ENCODE results near the gene CRHBP.

The CRHBP gene

DNA sequence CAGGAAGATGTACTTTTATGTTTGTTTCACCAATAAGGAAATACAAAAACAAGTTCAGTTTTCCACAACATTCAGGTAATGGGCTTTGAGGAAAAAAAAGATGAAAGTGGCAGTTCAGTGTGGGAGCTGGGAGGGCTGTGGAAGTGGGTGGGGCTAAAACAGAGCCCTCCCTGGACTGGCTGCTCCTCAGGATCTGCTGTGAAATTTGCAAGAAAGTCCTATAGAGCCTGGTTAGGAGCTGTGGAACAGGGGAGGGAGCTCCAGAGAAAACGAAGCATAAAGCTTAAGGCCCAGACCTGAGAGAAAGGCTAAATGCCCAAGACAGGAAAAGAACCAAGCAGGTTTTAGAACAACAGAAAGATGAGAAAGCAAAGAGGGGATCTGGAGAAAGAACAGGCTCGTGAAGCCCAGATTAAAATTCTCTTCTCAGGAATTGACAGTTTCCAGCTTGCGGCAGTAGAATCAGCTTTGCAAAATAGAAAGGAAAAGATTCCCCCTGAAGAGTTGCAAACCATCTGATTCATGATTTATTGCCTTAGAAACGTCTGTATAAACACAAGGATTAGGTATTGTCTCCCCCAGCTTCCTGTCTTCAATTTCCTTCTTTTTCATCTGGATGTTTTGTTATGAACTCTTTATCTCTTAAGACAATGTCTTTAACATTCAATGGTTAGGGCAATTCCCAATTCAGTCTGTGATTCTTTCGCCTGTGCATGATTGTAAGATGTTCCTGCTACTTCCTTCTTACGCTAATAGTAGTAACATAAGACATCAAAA lies 26.3 kb upstream of the CRHBP start:
- TF ChIP-seq POLR2A (IDR thresholded peaks at IDR 0.05; ENCODE audit: extremely low read depth, insufficient read length) (no peak), MYC (IDR thresholded peaks at IDR 0.05; ENCODE audit: low read depth, low read length) (no peak)
- TF ChIP-seq, protein P1, sequence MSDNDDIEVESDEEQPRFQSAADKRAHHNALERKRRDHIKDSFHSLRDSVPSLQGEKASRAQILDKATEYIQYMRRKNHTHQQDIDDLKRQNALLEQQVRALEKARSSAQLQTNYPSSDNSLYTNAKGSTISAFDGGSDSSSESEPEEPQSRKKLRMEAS (IDR thresholded peaks at IDR 0.05; ENCODE audit: low read depth, low read length), result no peak
- TF ChIP-seq, protein P2, sequence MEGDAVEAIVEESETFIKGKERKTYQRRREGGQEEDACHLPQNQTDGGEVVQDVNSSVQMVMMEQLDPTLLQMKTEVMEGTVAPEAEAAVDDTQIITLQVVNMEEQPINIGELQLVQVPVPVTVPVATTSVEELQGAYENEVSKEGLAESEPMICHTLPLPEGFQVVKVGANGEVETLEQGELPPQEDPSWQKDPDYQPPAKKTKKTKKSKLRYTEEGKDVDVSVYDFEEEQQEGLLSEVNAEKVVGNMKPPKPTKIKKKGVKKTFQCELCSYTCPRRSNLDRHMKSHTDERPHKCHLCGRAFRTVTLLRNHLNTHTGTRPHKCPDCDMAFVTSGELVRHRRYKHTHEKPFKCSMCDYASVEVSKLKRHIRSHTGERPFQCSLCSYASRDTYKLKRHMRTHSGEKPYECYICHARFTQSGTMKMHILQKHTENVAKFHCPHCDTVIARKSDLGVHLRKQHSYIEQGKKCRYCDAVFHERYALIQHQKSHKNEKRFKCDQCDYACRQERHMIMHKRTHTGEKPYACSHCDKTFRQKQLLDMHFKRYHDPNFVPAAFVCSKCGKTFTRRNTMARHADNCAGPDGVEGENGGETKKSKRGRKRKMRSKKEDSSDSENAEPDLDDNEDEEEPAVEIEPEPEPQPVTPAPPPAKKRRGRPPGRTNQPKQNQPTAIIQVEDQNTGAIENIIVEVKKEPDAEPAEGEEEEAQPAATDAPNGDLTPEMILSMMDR (IDR thresholded peaks at IDR 0.05; ENCODE audit: low read depth, low read length), result no peak
- DNase-seq (ENCODE audit: low read depth), result no peak
- no peak overlapping the region for H3K4me3 ChIP-seq (ENCODE audit: low read depth, low read length)

DNA sequence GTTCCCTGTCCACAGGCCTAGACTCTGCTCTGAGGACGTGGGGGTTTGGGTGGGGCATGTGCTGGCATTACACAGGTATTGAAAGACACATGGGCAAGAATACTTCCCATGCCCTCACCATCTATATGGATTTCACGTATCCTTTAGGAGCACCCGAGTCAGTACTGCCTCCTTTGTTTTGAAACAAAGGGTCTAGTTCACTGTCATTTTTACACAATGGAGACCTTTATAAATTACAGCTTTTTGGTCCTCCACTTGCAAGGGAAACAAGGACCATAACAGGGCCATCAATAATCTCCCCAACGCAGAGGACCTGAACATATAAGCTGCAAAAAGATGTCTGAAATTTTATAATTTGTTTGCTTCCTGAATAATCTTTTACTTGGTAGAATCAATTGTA lies 24.9 kb upstream of the CRHBP start:
- H3K4me3 ChIP-seq (ENCODE audit: low read depth, low read length), result no peak overlapping the region
- DNase-seq (ENCODE audit: low read depth), result no peak
- TF ChIP-seq POLR2A (IDR thresholded peaks at IDR 0.05; ENCODE audit: extremely low read depth, insufficient read length) (no peak), MYC (IDR thresholded peaks at IDR 0.05; ENCODE audit: low read depth, low read length) (no peak)
- TF ChIP-seq, protein P1 (IDR thresholded peaks at IDR 0.05; ENCODE audit: low read depth, low read length), result no peak
- TF ChIP-seq, protein P2 (IDR thresholded peaks at IDR 0.05; ENCODE audit: low read depth, low read length), result no peak

DNA sequence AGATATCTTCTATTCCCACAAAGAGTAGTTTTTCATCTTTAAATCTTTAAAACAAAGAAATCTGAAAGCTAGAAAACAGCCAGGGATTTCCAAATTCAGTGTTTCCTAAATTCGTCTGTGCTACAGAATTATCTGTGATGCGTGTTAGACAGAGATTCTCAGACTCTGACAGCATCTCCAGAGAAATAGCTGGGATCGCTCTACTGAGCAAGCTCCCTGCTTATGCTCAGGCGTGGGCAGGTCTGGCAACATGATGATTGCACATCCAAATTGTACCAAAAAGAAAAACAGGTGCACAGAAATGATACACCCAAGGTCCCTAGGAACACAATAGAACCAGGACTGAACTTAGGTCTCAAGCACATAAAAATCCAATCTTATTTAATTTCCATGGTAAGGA lies 22.8 kb upstream of the CRHBP start:
- TF ChIP-seq POLR2A (IDR thresholded peaks at IDR 0.05; ENCODE audit: extremely low read depth, insufficient read length), result no peak
- no peak for TF ChIP-seq MYC (IDR thresholded peaks at IDR 0.05; ENCODE audit: low read depth, low read length)
- TF ChIP-seq, protein P2 (IDR thresholded peaks at IDR 0.05; ENCODE audit: low read depth, low read length), result no peak
- TF ChIP-seq, protein P1 (IDR thresholded peaks at IDR 0.05; ENCODE audit: low read depth, low read length), result no peak
- DNase-seq (ENCODE audit: low read depth), result no peak
- no peak overlapping the region for H3K4me3 ChIP-seq (ENCODE audit: low read depth, low read length)

DNA sequence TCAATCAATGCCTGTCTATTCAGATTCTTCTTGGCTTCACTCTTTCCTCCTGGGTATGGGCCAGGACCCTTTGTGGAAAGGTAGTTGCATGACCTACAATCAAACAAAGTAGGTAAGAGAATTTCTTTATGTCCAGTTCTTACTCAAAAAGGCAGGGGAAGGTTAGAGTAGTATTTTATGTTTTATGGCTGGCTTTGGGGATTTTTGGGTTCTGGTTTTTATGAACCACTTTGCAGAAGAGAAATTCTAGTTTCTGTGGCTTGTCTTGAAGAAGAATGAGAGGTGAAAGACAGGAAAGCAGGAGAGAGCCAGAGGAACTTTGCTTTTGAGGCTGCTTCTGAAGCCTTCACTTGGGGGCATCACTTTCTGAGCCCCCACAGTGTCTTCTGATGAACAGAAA lies 14.7 kb upstream of the CRHBP start:
- TF ChIP-seq MYC (IDR thresholded peaks at IDR 0.05; ENCODE audit: low read depth, low read length) (no peak), POLR2A (IDR thresholded peaks at IDR 0.05; ENCODE audit: extremely low read depth, insufficient read length) (no peak)
- TF ChIP-seq, protein P2 (IDR thresholded peaks at IDR 0.05; ENCODE audit: low read depth, low read length), result no peak
- TF ChIP-seq, protein P1 (IDR thresholded peaks at IDR 0.05; ENCODE audit: low read depth, low read length), result no peak

DNA sequence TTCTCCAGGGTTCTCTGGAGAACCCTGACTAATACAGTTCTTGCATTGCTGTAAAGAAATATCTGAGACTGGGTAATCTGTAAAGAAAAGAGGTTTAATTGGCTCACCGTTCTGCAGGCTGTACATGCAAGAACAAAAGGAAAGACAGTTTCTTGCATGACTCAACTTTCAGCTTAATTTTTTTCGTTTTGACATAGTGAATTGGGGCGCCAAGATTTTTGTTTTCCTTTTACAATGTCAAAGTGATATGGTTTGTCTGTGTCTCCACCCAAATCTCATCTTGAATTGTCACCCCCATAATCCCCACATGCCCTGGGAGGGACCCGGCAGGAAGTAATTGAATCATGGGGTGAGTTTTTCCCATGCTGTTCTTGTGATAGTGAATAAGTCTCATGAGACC lies 11.8 kb upstream of the CRHBP start:
- TF ChIP-seq MYC (IDR thresholded peaks at IDR 0.05; ENCODE audit: low read depth, low read length), result no peak
- TF ChIP-seq POLR2A (IDR thresholded peaks at IDR 0.05; ENCODE audit: extremely low read depth, insufficient read length), result no peak
- TF ChIP-seq, protein P1 (IDR thresholded peaks at IDR 0.05; ENCODE audit: low read depth, low read length), result no peak
- TF ChIP-seq, protein P2 (IDR thresholded peaks at IDR 0.05; ENCODE audit: low read depth, low read length), result no peak
- no peak for DNase-seq (ENCODE audit: low read depth)
- no peak overlapping the region for H3K4me3 ChIP-seq (ENCODE audit: low read depth, low read length)

More for the DNA sequence above, 14.7 kb upstream of the CRHBP start:
- no peak overlapping the region for H3K4me3 ChIP-seq (ENCODE audit: low read depth, low read length)
- no peak for DNase-seq (ENCODE audit: low read depth)
